ENCODE results near the gene RXRA. TPM values are rescaled to one million over a fixed set of nuclear protein-coding genes. Genes with fewer than 3 reads are reported as not detected.

The RXRA gene
- total and polyA plus RNA-seq, 2 of the 13 experiments (the other 11 are each of a cell fraction or from before 2014, with no cell fraction given), result 18.9 to 29.2 TPM

GRCh38 chr9:134436911-134437310 is 110.7 kb downstream of the RXRA start:
- TF ChIP-seq SKI (IDR thresholded peaks at IDR 0.05; ENCODE audit: partially characterized antibody), result no peak
- no peak for TF ChIP-seq HNRNPUL1 (IDR thresholded peaks at IDR 0.05; ENCODE audit: low read depth, low read length)
- no peak for TF ChIP-seq CBX1 (IDR thresholded peaks at IDR 0.05; ENCODE audit: low read depth)
- TF ChIP-seq NFE2L1 (CRISPR knock-in tag; IDR thresholded peaks at IDR 0.05; ENCODE audit: borderline replicate concordance), result no peak
- no peak for TF ChIP-seq ZNF740 (CRISPR knock-in tag; IDR thresholded peaks at IDR 0.05)
- no peak for TF ChIP-seq NFKBIZ (CRISPR knock-in tag; IDR thresholded peaks at IDR 0.05)
- TF ChIP-seq TAF15 (IDR thresholded peaks at IDR 0.05; ENCODE audit: low read depth, low read length, poor library complexity, severe bottlenecking), result no peak
- no peak for TF ChIP-seq SMAD9 (CRISPR knock-in tag; IDR thresholded peaks at IDR 0.05)
- no peak for TF ChIP-seq CREBL2 (CRISPR knock-in tag; IDR thresholded peaks at IDR 0.05; ENCODE audit: borderline replicate concordance)
- TF ChIP-seq ZMYM4 (CRISPR knock-in tag; IDR thresholded peaks at IDR 0.05), result no peak
- no peak for TF ChIP-seq CENPX (CRISPR knock-in tag; IDR thresholded peaks at IDR 0.05)
- TF ChIP-seq ZNF549 (CRISPR knock-in tag; IDR thresholded peaks at IDR 0.05), result no peak
- TF ChIP-seq HMGA1 (CRISPR knock-in tag; conservative IDR thresholded peaks at IDR 0.05), result no peak
- TF ChIP-seq ATF4 (CRISPR knock-in tag; IDR thresholded peaks at IDR 0.05), result no peak
- TF ChIP-seq ZMAT3 (CRISPR knock-in tag; conservative IDR thresholded peaks at IDR 0.05), result no peak
- no peak for TF ChIP-seq ZNF329 (CRISPR knock-in tag; IDR thresholded peaks at IDR 0.05; ENCODE audit: low read depth)
- TF ChIP-seq RELA (CRISPR knock-in tag; IDR thresholded peaks at IDR 0.05), result no peak
- no peak for TF ChIP-seq PHF20 (CRISPR knock-in tag; IDR thresholded peaks at IDR 0.05)
- TF ChIP-seq ZBTB21 (CRISPR knock-in tag; IDR thresholded peaks at IDR 0.05), result no peak
- H3K27ac ChIP-seq (ENCODE audit: extremely low read length, insufficient read depth, low read length), result no peak overlapping the region
- no peaks in the 10 kb centered on the region for H3K79me2 ChIP-seq (ENCODE audit: insufficient read depth, low read length)
- H3K4me3 ChIP-seq (replicated peaks in 1 of 3; ENCODE audit: insufficient read depth in 1 of 3, low read depth in 2 of 3, low read length in 3 of 3), result no peak overlapping the region
- no peak for FAIRE-seq
- no TSS peak for BruUV-seq (replicated peaks)
- ChIA-PET POLR2A (no interaction called here), CTCF (ENCODE audit: low intra/inter-chr PET ratio, low total read pairs) (no interaction called here)
- no peak overlapping the region for H3K4me2 ChIP-seq (ENCODE audit: low read depth, low read length)
- DNase-seq (ENCODE audit: low spot score), result no peak
- H4K20me1 ChIP-seq (ENCODE audit: insufficient read depth, low read length), result no peaks in the 10 kb centered on the region
- peaks cover 79% of the 10 kb centered on the region for H3K4me1 ChIP-seq (ENCODE audit: insufficient read depth, low read length)
- no peak for ATAC-seq
- H3K9me3 ChIP-seq (ENCODE audit: low read length), result no peaks in the 10 kb centered on the region
- peaks cover 6 to 10% of the 10 kb centered on the region in 2 experiments; a peak in 2 of 5 replicates for H3K36me3 ChIP-seq (replicated peaks in 1 of 2; ENCODE audit: control insufficient read depth in 1 of 2, insufficient read depth in 2 of 2, low read length in 2 of 2)
- H3K9ac ChIP-seq (ENCODE audit: insufficient read depth, low read depth, low read length), result no peak overlapping the region
- intact Hi-C loops (cut with micrococcal nuclease; ENCODE audit: unreplicated experiment), result loop anchor here (10.0 kb wide), 1 partner anchor 52 kb away; no protein-coding TSS in a partner anchor
- in situ Hi-C loops (cut with HindIII; ENCODE audit: extremely low pct_ligation_motif_present, low pct_unique_long_range_greater_than_20kb), result no loop called here
- 96% methylated on average over 13 of the region's 13 CpGs for WGBS (ENCODE audit: low lambda C conversion rate)
- H2AFZ ChIP-seq (ENCODE audit: low read length), result no peak overlapping the region
- H3K27me3 ChIP-seq (ENCODE audit: control insufficient read depth in 1 of 2, insufficient read depth in 2 of 2, low read length in 2 of 2), result peaks cover 0 to 7% of the 10 kb centered on the region in 2 experiments; a peak in 1 of 5 replicates
